ENCODE data around the gene FXYD2. TPM values are rescaled to one million over a fixed set of nuclear protein-coding genes. Genes with fewer than 3 reads are reported as not detected.
A peak's percentile ranks its signal among the peaks of the same experiment; 100 is the strongest.

FXYD2 gene
- total RNA-seq, 6 experiments from 2014 or later, result 0.40 TPM; not detected in 5

DNA sequence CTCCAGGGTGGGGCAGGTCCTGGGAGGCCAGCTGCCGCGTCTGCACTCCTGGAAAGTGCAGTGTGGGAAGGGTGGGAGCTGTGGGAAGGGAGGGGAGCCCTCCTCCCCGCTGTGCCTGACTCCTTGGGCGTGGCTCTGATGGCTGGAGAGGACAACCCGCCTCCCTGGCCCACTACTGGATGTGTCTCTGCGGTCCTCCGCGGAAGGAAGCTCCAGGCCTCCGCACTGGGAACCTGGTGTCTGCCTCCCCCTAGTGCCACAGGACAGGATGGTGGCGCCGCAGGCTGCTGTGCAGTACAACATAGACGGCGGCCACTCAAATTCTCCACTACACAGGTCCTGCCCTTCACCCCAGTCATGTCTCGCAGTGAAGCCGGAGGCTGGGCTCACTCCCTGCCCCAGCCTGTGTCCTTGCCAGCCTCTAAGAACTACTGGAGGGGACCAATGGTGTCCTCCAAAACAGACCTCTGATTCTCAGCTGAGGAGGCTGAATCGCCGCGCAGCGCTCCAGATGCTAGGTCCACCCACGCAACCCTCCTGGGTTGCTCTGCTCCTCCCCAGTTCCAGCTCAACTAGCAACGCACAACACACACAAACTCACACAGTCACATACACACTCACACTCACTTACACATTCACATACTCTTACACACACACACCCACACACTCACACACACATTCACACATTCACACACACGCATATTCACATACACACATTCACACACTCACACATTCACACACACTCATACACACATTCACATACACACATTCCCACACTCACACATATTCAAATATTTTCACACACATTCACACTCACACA lies 15.1 kb downstream of the FXYD2 start:
- H3K4me3 Mint-ChIP-seq, result no peak overlapping the region
- TF ChIP-seq, protein P1, sequence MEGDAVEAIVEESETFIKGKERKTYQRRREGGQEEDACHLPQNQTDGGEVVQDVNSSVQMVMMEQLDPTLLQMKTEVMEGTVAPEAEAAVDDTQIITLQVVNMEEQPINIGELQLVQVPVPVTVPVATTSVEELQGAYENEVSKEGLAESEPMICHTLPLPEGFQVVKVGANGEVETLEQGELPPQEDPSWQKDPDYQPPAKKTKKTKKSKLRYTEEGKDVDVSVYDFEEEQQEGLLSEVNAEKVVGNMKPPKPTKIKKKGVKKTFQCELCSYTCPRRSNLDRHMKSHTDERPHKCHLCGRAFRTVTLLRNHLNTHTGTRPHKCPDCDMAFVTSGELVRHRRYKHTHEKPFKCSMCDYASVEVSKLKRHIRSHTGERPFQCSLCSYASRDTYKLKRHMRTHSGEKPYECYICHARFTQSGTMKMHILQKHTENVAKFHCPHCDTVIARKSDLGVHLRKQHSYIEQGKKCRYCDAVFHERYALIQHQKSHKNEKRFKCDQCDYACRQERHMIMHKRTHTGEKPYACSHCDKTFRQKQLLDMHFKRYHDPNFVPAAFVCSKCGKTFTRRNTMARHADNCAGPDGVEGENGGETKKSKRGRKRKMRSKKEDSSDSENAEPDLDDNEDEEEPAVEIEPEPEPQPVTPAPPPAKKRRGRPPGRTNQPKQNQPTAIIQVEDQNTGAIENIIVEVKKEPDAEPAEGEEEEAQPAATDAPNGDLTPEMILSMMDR (IDR thresholded peaks at IDR 0.05), result peak; percentile 64
- no peaks in the 10 kb centered on the region for H3K36me3 Mint-ChIP-seq (ENCODE audit: low read depth)
- no peaks in the 10 kb centered on the region for H3K9me3 Mint-ChIP-seq
- peaks cover 34% of the 10 kb centered on the region for H3K27me3 Mint-ChIP-seq (ENCODE audit: insufficient read depth)
- H3K27ac Mint-ChIP-seq, result no peak overlapping the region
- H3K4me1 Mint-ChIP-seq (ENCODE audit: low read depth), result no peaks in the 10 kb centered on the region
- peak; percentile 42 for DNase-seq

DNA sequence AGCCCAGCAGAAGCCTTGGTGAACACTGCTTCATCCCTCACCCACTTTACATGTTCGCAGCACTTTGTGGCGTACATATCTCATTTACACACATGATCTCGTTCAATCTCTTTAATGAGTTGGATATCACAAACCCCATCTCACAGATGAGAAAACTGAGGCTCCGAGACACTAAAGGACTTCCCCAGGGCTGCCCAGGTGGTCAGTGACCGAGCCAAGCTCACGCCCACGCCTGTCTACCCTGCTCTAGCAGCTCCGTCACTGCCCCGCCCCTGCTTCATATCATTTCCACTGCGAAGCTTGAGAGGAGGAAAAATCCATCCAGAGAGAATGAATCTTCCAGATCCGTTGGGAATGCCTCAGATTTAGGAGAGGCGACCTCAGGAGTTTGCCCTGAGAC lies 15.8 kb downstream of the FXYD2 start:
- H3K27me3 Mint-ChIP-seq (ENCODE audit: insufficient read depth), result peaks cover 35% of the 10 kb centered on the region
- H3K4me3 Mint-ChIP-seq, result no peak overlapping the region
- H3K36me3 Mint-ChIP-seq (ENCODE audit: low read depth), result no peaks in the 10 kb centered on the region
- DNase-seq, result no peak
- no peak overlapping the region for H3K27ac Mint-ChIP-seq
- TF ChIP-seq, protein P1 (IDR thresholded peaks at IDR 0.05), result no peak
- no peaks in the 10 kb centered on the region for H3K9me3 Mint-ChIP-seq
- no peaks in the 10 kb centered on the region for H3K4me1 Mint-ChIP-seq (ENCODE audit: low read depth)

DNA sequence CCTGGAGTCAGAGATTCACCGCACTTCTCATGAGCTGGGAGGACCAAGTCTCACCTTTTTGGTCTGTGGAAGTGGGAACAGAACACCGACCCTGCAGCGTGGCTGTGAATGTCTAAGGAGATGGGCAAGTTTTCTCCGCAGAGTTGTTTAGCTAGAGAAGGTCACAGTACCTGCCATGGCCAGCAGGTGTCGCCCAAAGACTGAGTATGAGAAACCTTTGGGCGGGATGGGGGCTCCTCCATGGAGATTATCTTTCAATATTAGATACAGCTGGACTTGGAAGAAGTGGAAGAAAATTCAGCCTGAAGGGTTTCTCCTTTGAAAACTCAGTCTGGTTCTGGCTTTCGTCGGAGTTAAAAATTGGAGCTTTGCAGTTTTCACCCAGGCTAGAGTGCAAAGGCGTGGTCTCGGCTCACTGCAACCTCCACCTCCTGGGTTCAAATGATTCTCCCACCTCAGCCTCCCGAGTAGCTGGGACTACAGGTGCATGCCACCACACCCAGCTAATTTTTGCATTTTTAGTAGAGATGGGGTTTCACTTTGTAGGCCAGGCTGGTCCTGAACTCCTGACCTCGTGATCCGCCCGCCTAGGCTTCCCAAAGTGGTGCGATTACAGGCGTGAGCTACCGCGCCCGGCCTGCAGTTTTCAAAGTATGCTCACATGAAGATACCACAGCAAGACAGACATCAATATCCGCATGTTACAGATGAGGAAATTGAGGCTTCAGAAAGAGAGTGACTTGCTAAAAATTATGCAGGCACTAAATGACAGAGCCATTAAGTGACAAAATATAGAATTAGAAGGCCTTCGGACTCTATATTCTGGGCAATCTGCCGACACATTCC lies 16.8 kb downstream of the FXYD2 start:
- Mint-ChIP-seq H3K36me3 (ENCODE audit: low read depth) (no peaks in the 10 kb centered on the region), H3K9me3 (no peaks in the 10 kb centered on the region), H3K27me3 (ENCODE audit: insufficient read depth) (peaks cover 42% of the 10 kb centered on the region), H3K4me1 (ENCODE audit: low read depth) (no peaks in the 10 kb centered on the region), H3K4me3 (no peak overlapping the region), H3K27ac (no peak overlapping the region)
- DNase-seq, result peak; percentile 35
- TF ChIP-seq, protein P1 (IDR thresholded peaks at IDR 0.05), result peak; percentile 95

DNA sequence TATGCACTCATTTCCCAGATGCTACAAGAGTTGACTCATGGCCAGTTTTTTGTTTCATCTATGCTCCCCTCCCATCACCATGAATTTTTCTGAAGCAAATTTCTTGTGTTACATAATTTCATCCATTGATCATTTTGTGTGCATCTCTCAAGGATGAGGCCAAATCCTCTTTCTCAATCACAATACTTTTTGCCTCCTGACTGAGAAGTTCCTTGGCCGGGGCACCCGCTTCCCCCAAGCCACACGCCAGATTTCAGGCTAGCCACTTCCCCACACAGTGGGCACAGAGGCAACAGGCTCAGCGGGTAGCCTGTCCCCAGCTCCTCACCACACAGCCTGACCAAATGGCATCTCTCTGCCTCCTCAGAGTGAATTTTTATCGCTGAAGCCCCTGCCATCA lies 17.7 kb downstream of the FXYD2 start:
- no peaks in the 10 kb centered on the region for H3K4me1 Mint-ChIP-seq (ENCODE audit: low read depth)
- H3K27ac Mint-ChIP-seq, result no peak overlapping the region
- H3K36me3 Mint-ChIP-seq (ENCODE audit: low read depth), result no peaks in the 10 kb centered on the region
- peaks cover 42% of the 10 kb centered on the region for H3K27me3 Mint-ChIP-seq (ENCODE audit: insufficient read depth)
- no peaks in the 10 kb centered on the region for H3K9me3 Mint-ChIP-seq
- no peak overlapping the region for H3K4me3 Mint-ChIP-seq
- TF ChIP-seq, protein P1 (IDR thresholded peaks at IDR 0.05), result no peak
- DNase-seq, result no peak

DNA sequence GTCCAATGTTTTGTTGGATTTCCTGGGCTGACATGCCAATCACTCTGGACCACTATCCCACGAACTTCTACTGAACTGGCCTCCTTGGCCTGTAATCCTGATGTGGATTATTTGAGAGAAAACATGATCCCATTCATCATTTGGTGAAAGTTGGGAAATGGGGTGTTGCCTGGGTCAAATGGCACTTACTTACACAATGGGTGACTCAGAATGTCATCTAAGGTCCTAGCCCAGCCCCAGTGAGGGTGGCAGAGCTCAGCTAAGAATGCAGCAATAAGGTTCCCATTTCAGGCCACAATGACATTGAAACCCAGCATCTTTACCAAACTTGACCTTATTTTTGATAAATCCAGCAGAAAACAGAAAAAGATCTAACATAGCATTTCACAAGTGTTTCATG lies 19.5 kb downstream of the FXYD2 start:
- Mint-ChIP-seq H3K4me3 (no peak overlapping the region), H3K27ac (no peak overlapping the region), H3K27me3 (ENCODE audit: insufficient read depth) (peaks cover 33% of the 10 kb centered on the region), H3K9me3 (no peaks in the 10 kb centered on the region), H3K4me1 (ENCODE audit: low read depth) (no peaks in the 10 kb centered on the region), H3K36me3 (ENCODE audit: low read depth) (no peaks in the 10 kb centered on the region)
- DNase-seq, result no peak
- TF ChIP-seq, protein P1 (IDR thresholded peaks at IDR 0.05), result no peak

Data from HFFc6 (cell line).